GM19238 (cell line): Measurements from ENCODE around the gene ARHGDIA.

Experiments used
- DNase-seq: peaks from one replicate; pipeline ENCODE4 v3.0.0; 2011; ENCODE audit warnings: low spot score; ENCODE audit not compliant: insufficient read length

The ARHGDIA gene

DNA sequence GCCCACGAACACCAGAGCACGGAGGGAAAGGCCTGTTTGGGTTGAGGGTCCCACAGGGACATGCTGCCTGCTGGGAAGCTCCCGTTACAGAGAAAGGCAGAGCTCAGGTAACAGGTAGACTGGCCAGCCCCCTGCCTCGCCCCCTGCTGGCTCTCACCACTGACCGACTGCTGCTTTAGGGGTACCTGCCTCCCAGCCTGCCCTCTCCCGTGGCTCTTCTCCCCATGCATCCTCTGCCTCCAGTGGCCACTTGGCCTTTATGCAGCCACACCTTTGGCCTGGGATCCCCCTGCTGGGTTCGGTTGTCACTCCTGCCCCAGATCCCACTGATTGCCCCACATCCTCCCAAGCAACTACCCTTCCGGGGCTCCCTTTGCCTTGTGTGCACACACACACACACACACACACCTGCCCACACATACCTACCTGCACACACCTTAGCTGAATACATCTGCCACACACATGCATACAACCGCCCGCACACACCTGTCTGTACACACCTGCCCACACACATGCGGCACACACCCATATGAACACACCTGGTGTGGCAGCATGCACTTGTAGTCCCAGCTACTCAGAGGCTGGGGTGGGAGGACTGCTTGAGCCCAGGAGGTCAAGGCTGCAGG lies 45.2 kb downstream of the ARHGDIA start:
- DNase-seq: no peak

DNA sequence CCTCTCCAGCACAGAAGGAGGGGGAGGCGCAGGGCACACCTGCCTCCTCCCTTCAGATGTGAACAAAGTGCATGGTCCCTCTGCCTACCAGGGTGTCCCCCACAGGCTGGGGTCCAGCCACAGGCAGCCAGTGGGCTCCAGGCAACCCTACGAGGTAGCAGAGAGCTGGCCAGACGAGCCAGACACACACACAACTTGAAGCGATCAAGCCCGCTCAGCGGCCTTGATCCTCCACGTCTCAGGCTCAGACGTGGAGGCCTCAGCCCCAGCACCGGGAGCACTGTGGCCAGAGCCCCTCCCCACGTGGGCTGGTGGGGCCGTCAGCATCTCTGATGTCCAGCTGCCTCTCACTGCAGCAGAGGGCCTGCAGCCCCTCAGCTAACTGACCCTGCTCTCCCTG lies 46.5 kb downstream of the ARHGDIA start:
- no peak for DNase-seq

DNA sequence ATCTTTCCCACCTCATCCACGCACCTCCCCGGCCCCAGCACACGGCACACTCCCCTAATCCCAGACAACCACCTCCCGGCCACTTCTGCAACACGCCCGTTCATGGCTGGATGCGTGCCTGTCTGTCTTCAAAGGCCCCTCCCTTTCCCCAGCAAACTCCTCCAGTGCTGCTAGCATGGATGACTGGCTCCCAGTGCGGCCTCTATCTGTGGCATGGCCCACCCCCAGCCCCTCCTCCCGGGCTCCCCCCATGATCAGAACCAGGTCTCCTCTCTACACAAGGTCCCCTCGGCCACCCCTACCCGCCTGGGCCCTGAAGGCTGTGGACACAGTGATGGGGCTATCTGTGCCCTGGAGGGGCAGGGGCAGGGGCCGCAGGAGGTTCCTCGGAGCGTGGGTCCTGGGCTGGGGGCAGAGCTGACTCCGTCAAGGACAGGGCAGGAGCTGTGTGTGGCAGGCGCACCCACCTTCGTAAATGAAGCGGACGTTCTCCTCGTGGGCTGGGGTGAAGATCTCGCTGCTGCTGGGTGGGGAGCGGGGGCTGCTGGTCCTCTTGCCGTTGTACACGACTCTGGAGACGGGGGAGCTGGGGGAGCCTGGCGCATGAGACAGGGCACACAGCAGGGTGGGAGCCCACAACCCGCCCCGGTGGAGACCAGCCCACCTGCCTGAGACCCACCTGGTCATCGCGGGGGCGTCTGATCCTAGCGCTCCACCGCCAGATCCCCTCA lies 47.2 kb downstream of the ARHGDIA start:
- no peak for DNase-seq

GRCh38 chr17:81822996-81823819 lies 47.9 kb downstream of the ARHGDIA start:
- DNase-seq: no peak

- DNase-seq: no peak
These were observed 48.9 kb downstream of the ARHGDIA start for GRCh38 chr17:81822312-81822637.

GRCh38 chr17:81821603-81822311 lies 49.4 kb downstream of the ARHGDIA start:
- no peak for DNase-seq

DNA sequence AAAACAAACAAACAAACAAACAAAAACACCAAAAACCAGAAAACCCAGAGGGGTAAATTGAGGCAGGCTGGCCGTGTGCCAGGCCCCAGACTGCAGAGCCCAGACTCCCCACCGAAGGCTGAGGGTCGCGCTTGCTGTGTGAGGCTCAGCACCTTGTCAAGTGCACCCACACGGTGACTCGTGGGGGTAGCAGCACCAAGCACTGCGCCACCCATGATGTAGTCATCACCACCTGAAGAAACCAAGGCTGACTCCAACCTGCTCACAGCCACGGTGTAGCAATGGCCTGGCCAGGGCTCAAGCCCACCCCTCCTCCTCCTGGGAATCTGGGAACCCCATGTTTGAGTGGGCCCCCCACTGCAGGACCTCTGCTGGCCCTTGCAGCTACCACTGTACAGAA lies 50.0 kb downstream of the ARHGDIA start:
- no peak for DNase-seq

DNA sequence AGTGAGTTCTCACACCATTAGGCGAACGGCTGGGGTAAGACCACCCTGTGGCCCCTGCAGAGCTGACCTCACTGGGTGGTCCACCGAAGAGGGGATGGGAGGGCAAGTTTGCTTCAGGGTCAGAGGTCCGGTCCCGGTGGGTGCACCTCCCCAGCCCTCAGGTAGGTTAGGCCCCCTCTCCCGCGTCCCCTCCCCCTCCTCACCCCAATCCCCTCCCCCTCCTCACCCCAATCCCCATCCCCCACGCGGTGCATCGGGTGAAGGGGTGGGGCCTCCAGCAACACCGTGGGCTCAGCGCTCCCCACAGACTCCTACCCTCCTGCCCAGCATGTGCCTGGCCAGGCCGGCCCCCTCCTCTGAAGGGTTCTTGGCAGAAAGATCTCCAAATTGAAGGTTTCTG lies 51.4 kb downstream of the ARHGDIA start:
- DNase-seq: no peak

DNA sequence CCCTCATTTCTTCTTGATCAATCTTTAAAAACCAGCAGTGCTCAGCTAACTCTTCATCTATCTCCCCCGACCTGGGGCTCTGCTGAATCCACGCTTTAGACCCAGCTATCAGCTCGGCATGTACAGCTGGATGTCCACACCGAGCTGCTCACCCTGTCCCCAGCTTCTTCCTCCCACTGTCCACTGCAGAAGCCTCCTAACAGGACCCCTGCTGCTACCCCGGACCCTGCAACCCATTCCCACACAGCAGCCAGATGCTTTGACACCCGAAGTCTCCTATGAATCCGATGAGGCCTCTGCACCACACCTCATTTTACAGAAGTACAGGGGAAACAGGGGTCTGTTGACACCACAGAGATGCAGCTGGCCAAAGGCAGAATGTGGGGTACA lies 53.4 kb downstream of the ARHGDIA start:
- DNase-seq: no peak
